Inferior parietal cortex (tissue), 1 donor: ENCODE data around the gene FAM151A.

Experiments
- DNase-seq: peaks from one replicate; pipeline ENCODE4 v3.0.0-alpha.2; 2016; ENCODE audit errors: extremely low spot score

Gene FAM151A

GRCh38 chr1:54623216-54624007 lies at the start of gene FAM151A:
Gene FAM151A, minus strand, starts transcription at chr1:54623525. Its CDS starts 130 bp downstream, at chr1:54623395.
- no peak for DNase-seq

DNA sequence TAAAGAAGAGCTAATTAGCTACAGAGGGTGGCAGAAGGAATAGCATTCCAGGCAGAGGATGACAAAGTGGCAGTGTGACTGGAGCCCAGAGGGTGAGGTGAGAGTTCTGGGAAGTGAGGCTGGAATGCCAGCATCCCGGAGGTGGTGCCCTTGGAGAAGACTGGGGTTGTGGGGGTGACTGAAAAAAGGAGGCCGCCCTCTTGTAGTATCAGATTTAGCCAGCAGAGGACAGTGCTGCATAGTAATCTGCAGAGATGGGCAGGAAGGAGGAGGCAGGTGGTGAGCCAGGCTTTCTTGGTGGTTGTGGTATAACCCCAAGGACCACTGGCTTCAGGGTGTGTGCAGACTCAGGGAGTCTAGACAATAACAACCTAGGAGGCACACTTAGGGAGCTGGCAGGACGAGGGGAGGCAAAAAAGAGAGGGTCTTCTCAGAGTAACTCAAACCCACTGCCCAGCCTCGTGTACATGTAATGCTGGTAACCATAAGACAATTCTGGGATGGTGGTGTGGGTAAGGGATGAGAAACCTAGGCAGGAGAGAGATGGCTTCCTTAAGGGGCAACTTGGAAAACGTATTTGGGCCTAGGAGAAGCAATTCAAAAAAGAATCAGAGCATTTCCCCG lies 48.8 kb upstream of the FAM151A start:
- DNase-seq, result no peak

- no peak for DNase-seq
Observed at GRCh38 chr1:54668567-54668966, 45.2 kb upstream of the FAM151A start.

- DNase-seq, result no peak
Observed at GRCh38 chr1:54667797-54668196, 44.5 kb upstream of the FAM151A start.

- no peak for DNase-seq
Observed at GRCh38 chr1:54666333-54666732, 43.0 kb upstream of the FAM151A start.

DNA sequence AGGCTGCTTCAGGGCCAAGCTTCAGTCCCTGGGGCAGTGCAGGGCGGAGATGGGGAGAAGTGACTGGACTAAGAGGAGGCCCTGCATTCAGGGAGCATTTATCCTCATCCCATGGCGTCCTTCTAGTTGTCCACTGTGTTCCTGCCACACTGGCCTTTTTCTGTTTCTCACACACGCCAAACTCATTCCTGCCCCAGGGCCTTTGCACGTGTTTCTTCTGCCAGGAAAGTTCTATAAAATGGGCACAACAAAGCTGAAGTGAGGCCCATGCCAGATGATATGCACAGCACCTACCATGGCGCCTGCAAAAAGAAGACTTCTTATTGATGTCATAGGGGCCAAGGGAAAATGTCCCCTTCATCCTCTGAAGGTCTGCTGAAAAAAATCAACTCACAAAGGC lies 42.5 kb upstream of the FAM151A start:
- no peak for DNase-seq

DNA sequence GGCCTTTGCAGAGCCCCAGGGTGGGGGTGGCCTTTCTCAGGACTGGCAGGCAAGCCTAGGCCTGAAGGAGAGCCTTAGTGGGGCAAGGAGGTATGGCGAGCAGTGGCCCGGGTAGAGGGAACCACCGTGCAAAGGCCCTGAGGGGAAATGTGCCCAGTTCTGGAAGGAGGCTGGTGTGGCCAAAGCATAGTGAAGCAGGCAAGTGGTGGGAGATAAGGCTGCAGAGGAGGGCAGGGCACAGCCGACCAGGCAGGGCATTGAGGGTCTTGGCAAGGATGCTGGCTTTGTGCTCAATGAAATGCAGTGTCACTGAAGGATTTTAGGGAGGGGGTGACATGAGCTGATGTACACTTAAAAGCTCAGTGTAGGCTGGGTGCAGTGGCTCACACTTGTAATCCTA lies 41.0 kb upstream of the FAM151A start:
- DNase-seq, result no peak

DNA sequence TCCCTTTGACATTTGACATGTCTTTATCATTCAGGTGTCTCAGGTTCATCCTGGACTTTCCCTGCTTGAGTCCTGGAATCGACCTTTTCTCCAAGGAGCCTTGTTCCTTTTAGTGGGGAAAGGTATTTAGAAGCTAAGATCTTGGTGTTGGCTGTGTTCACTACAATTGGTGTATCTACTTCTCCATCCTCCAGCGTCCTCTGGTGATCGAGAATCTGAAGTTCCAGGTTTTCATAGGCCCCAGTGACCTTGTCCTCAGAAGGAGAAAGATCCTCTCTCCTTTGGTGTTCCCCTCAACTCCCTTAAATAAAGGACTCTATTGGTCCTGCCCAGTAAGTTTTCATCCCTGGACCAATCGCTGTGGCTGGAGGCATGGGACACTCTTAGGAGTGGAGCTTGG lies 40.4 kb upstream of the FAM151A start:
- no peak for DNase-seq

DNA sequence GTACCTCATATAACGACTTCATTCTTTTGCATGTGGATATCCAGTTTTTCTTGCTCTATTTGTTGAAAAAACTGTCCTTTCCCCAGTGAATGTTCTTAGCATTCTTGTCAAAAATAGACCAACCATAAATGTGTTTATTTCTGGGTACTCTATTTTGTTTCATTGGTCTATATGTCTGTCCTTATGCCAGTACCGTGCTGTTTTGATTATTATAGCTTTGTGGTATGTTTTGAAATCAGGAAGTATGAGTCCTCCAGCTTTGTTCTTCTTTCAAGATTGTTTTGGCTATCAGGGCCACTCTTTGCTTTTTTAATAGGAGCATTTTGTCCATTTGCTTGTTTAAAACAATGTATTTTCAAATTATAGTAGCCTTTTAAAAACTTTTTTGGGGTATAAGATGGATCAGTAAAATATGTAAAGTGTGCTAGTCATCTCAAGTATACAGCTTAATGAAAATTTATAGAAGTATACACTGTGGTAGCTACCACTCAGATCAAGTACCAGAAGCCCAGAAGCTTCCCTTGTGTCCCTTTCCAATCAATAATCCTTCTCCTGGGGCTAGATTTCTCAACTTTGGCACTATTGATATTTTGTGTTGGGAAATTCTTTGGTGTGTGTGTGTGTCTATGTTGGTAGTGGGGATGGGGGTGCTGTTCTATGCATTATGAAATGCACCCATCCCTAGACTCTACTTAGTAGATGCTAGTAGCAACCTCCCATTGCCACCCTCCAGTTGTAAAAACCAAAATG lies 35.0 kb upstream of the FAM151A start:
- no peak for DNase-seq

DNA sequence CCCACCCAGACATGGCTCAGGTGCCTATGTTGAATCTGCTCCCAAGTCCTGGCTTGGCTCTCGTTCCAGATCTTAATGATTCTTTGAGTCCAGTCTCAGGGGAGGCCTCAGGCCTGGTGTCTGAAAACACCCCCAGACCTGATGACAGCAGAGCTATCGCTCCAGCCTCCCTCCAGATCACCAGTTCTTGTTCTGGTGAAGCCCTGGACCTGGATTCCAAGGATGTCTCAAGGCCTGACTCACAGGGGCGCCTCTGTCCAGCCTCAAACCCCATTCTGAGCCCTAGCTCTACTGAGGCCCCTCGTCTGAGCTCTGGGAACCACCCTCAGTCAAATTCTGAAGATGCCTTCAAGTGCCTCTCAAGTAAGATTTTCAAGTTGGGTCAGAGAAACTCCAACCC lies 29.7 kb upstream of the FAM151A start:
- no peak for DNase-seq

- DNase-seq, result no peak
Observed at GRCh38 chr1:54652168-54652567, 28.8 kb upstream of the FAM151A start.

- no peak for DNase-seq
Observed at GRCh38 chr1:54651608-54652007, 28.3 kb upstream of the FAM151A start.

- no peak for DNase-seq
Observed at GRCh38 chr1:54650417-54650816, 27.1 kb upstream of the FAM151A start.

GRCh38 chr1:54649921-54650320 lies 26.6 kb upstream of the FAM151A start:
- no peak for DNase-seq

DNA sequence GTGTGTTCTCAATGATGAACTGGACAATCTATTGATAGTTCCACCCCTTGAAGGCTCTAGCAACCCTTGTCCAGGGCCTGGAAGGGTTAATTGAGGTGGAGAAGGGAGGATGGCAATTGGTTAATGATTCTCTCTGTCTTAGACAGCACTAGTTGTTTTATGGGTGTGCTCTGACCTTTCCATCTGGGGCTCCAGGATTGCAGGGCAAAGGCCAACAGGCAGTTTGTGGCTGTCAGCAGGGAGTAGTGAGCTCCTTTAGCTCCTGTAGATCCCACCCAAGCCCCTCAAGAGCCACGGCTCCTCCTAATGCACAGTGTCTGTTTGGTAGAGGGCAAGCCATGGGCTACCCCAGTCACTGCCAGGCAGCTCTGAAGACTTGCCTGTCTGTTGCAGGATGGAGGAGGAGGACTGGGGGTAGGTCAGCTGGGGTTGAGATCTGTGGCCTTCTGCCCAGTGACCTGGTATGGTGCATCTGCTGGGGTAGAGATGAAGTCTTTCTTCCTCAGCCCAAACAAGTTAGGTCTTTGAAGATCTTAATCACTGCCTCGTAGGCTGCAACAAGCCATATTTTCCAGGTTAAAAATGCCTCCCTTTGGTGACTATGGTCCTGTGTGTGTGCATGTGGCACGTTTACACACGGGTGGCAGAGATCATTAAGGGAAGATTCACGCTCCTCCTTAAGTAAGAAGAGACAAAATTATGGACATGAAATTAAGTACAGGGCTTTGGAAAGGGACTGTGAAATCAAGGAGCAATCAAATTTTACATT lies 26.0 kb upstream of the FAM151A start:
- DNase-seq, result no peak

- no peak for DNase-seq
Observed at GRCh38 chr1:54645806-54646676, 22.7 kb upstream of the FAM151A start.

DNA sequence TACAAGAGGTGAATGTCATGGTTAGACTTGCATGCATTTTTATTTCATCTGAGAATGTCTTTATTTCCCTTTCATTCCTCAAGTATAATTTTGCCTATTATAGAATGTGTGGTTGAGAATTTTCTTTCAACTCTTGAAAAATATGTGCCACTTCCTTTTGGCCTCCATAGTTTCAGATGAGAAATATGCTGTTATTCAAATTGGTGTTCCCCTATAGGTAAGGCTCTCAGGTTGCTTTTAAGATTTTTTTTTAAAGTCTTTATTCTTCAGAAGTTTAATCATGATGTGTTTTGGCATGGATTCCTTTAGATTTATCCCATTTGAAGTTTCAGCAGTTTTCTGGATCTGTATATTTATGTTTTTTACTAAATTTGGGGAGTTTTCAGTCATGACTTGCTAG lies 20.4 kb upstream of the FAM151A start:
- no peak for DNase-seq

DNA sequence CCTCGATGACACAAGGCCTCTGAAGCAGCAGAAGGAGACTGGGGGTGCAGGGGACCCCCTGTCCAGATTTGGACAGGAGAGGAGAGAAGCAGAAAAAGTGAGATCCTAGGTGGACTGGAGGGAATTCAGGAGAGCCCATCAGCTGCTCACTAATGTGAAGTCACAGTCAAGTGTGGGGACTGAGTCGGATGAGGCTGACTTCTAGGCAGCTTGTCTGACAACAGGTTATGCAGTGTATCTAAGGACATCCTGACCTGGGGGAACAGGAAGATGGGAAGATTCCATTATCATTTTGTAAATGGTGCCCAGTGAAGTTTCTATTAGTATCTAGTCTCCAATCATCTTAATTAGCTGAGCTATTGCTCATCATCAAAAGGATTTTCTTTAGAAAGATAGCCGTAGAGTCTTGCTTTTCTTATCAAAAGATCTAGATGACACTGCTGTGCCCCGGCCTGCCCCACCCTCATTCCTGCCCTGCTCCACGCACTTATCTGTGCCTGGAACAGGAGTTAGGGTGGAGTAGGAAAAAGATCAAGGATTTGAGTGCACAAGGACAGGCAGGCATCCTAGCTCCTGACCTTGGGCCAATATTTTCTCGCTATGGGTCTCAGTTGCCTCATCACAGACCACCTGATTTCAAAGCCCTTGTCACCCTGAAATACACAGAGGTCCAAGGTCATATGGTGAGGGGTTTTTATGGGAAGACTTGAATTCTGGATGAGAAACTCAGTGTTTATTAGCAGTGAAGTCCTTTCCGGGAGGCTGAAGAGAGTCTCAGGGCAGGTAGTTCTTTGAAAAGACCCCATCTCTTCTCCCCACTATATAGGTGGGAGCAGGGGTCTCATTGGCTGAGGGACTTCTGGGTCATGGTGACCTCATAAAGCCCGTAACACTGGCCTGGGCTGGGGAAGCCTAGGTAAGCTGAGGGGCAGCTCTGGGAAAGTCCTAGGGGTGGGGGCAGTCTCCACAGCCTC lies 17.8 kb upstream of the FAM151A start, which contains the start of gene MROH7:
Gene MROH7, plus strand, starts transcription at position 924 of the 974 bp plus-strand sequence. CDS start 11,141 bp downstream, outside the sequence.
- DNase-seq, result no peak

- DNase-seq, result no peak
Observed at GRCh38 chr1:54640361-54640760, 17.0 kb upstream of the FAM151A start.
